ENCODE results near the gene KSR2.

DNA sequence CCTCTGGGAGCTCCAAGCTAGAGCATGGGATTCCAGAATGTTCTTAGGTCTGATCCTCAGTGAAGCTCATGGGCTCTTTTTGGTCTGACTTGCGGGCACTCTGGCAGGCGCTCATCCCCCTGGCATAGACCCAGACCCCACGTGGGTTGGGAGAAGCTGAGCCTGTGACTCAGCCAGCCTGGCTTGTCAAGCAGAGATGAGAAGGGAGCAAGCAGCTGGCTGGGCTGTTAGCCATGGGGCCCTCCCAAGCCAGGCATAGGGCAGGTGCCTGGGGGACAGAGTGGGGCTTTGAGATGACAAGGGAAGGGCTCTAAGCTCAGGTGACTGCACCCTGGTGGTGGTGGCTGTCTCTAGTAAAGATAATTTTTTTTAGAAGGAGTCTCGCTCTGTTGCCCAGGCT, 527.0 kb downstream of the KSR2 start:
- TF ChIP-seq, protein P1, sequence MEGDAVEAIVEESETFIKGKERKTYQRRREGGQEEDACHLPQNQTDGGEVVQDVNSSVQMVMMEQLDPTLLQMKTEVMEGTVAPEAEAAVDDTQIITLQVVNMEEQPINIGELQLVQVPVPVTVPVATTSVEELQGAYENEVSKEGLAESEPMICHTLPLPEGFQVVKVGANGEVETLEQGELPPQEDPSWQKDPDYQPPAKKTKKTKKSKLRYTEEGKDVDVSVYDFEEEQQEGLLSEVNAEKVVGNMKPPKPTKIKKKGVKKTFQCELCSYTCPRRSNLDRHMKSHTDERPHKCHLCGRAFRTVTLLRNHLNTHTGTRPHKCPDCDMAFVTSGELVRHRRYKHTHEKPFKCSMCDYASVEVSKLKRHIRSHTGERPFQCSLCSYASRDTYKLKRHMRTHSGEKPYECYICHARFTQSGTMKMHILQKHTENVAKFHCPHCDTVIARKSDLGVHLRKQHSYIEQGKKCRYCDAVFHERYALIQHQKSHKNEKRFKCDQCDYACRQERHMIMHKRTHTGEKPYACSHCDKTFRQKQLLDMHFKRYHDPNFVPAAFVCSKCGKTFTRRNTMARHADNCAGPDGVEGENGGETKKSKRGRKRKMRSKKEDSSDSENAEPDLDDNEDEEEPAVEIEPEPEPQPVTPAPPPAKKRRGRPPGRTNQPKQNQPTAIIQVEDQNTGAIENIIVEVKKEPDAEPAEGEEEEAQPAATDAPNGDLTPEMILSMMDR (conservative IDR thresholded peaks at IDR 0.05): no peak
- no peak for TF ChIP-seq EZH2 (IDR thresholded peaks at IDR 0.05; ENCODE audit: low read depth)
